PC-9 (cell line): ENCODE measurements around the gene MIF. TPM values are rescaled to one million over a fixed set of nuclear protein-coding genes. Genes with fewer than 3 reads are reported as not detected.

Source experiments
- BruUV-seq: library from RNA; stranded (reverse); fragments of 400-500 nt; replicated peaks from 2 replicates; lab custom pipeline; 2021; lab: Mats Ljungman, UMichigan
- CTCF ChIA-PET: fragments of 300-600 bp; sonication (Branson Sonifier 250); formaldehyde crosslinking; loops from one replicate; lab custom pipeline; 2022; ENCODE audit warnings: antibody characterized with exemption; lab: Charles Lee
- POLR2A ChIA-PET: fragments of 300-600 bp; sonication (Branson Sonifier 250); formaldehyde crosslinking; loops from one replicate; lab custom pipeline; 2022; ENCODE audit warnings: antibody characterized with exemption; ENCODE audit not compliant: unreplicated experiment; lab: Charles Lee
- DNase-seq, 2 experiments: peaks; one replicate each; pipeline versions ENCODE4 v3.0.0 to v3.0.0-alpha.2; 2015 to 2022; ENCODE audit warnings: mixed read lengths in 1 of 2
- H2AFZ ChIP-seq: fragments of 200-600 bp; sonication (generic); 2 replicates; pipeline ENCODE4 v1.8.1; 2017; ENCODE audit warnings: antibody characterized with exemption
- H3F3A ChIP-seq: fragments of 200-600 bp; sonication (generic); 2 replicates; pipeline ENCODE4 v1.8.1; 2017; ENCODE audit warnings: antibody characterized with exemption, mild to moderate bottlenecking, low read depth; ENCODE audit not compliant: insufficient read depth
- H3K27ac ChIP-seq: fragments of 200-600 bp; sonication (generic); 2 replicates; pipeline ENCODE4 v1.6.1; 2016; ENCODE audit warnings: mixed run types
- H3K27me3 ChIP-seq: fragments of 200-600 bp; sonication (generic); 2 replicates; pipeline ENCODE4 v1.6.1; 2016; ENCODE audit warnings: low read depth, mixed run types; ENCODE audit not compliant: insufficient read depth
- H3K36me3 ChIP-seq: fragments of 200-600 bp; sonication (generic); 2 replicates; pipeline ENCODE4 v1.6.1; 2016; ENCODE audit warnings: low read depth, mixed run types
- H3K4me1 ChIP-seq: fragments of 200-600 bp; sonication (generic); replicated peaks from 2 replicates; pipeline ENCODE4 v1.6.1; 2016; ENCODE audit warnings: mixed run types; ENCODE audit not compliant: insufficient read depth
- H3K4me2 ChIP-seq: fragments of 200-600 bp; sonication (generic); 2 replicates; pipeline ENCODE4 v1.6.1; 2017; ENCODE audit warnings: mixed run types
- H3K4me3 ChIP-seq: fragments of 200-600 bp; sonication (generic); 2 replicates; pipeline ENCODE4 v1.6.1; 2016; ENCODE audit warnings: mixed run types
- H3K79me2 ChIP-seq: fragments of 200-600 bp; sonication (generic); 2 replicates; pipeline ENCODE4 v1.6.1; 2017; ENCODE audit warnings: low read depth, mixed run types
- H3K9me2 ChIP-seq: fragments of 200-600 bp; sonication (generic); 2 replicates; pipeline ENCODE4 v1.8.1; 2017; ENCODE audit warnings: mild to moderate bottlenecking; ENCODE audit not compliant: insufficient read depth
- H3K9me3 ChIP-seq: fragments of 200-600 bp; sonication (generic); 2 replicates; pipeline ENCODE4 v1.8.1; 2016; ENCODE audit warnings: low read depth; ENCODE audit not compliant: insufficient read depth
- H4K20me1 ChIP-seq: fragments of 200-600 bp; sonication (generic); 2 replicates; pipeline ENCODE4 v1.8.1; 2017; ENCODE audit not compliant: insufficient read depth
- EZH2 ChIP-seq: fragments of 200-600 bp; sonication (generic); IDR thresholded peaks from 2 replicates; pipeline ENCODE4 v1.8.0; 2017; ENCODE audit warnings: antibody characterized with exemption, low read depth
- intact Hi-C: fragments of 100-400 bp; cut with micrococcal nuclease; formaldehyde crosslinking; loops from one replicate; pipeline ENCODE4 v1.10.0; 2022; ENCODE audit not compliant: unreplicated experiment
- total RNA-seq: library from RNA; stranded (reverse); gene quantifications from 2 replicates; pipeline ENCODE4 v1.2.3, GENCODE V29; 2021
- TF ChIP-seq, protein P1 (sequence below): fragments of 200-600 bp; sonication (generic); conservative IDR thresholded peaks from 2 replicates; pipeline ENCODE4 v1.6.1; 2017; ENCODE audit warnings: mixed run types, antibody characterized with exemption, mild to moderate bottlenecking, moderate library complexity

Gene MIF
- total RNA-seq, 1 experiment from 2014 or later = 695 TPM

DNA sequence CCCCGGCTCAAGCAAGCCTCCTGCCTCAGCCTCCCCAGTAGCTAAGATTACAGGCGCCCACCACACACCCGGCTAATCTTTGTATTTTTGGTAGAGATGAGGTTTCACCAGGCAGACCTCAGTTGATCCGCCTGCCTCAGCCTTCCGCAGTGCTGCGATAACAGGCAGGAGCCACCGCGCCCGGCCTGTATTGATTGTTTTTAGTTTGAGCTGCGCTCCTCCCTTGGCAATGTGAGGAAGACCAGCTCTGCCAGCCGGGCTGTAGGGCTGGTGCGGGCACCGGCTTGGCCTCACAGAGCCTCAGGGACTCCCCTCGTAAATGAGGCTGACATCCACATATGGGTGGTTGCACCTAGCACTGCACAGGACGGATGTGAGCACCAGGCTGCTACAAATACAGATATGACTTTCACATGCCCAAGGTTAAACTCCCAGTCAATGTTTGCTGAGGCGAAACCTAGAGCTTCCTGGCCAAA is 44.0 kb upstream of the MIF start:
- intact Hi-C loops = no loop called here

DNA sequence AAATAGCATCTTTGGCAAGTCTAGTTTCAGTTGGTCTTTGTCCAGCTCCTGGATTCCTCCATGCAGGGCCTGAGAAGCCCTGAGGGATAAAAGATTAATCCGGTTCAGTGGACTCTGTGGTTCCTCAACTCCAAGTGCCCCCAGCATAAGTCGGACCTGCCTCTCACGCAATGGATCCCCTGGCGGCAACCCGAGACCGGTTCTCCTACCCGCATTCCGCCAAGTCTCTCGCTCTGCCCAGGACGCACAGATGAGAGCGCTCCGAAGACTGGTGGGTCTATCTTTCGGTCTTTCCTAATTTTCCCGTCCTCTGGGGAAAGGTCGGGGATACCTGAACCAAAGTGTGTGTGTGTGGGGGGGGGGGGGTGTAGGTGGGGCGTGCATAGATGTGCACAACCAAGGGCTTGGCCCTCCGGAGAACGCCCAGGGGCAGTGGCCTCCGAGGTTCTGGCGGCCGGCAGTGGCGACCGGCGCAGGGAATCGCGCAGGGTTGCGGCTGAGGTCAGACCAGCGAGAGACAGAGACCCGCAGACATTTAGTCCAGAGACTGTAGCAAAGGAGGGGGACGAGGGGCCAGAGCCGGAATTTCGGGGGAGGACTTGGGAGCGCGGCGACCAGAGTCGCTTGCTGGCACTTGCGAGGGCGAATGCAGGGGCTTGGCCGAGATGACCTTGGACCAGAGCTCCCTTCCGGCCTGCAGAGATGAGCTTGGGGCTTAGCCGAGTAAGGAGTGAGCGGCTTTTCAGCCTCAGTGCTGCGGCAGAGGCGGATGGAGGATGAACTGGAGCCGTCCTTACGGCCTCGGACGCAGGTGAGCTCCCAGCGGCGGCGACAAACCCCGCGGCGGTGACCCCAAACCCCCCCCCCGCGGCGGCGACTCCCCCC is 37.2 kb upstream of the MIF start:
- TF ChIP-seq EZH2 = no peak
- TF ChIP-seq, protein P1, sequence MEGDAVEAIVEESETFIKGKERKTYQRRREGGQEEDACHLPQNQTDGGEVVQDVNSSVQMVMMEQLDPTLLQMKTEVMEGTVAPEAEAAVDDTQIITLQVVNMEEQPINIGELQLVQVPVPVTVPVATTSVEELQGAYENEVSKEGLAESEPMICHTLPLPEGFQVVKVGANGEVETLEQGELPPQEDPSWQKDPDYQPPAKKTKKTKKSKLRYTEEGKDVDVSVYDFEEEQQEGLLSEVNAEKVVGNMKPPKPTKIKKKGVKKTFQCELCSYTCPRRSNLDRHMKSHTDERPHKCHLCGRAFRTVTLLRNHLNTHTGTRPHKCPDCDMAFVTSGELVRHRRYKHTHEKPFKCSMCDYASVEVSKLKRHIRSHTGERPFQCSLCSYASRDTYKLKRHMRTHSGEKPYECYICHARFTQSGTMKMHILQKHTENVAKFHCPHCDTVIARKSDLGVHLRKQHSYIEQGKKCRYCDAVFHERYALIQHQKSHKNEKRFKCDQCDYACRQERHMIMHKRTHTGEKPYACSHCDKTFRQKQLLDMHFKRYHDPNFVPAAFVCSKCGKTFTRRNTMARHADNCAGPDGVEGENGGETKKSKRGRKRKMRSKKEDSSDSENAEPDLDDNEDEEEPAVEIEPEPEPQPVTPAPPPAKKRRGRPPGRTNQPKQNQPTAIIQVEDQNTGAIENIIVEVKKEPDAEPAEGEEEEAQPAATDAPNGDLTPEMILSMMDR = no peak; the same call in 1 of the 2 replicates
- peaks cover 16% of the 10 kb centered on the region; the same call in 1 of the 2 replicates for H3F3A ChIP-seq
- peaks cover 10% of the 10 kb centered on the region; the same call in 1 of the 2 replicates for H3K4me1 ChIP-seq
- DNase-seq = peak; percentile 72 to 90
- no peaks in the 10 kb centered on the region for H3K9me3 ChIP-seq
- no peaks in the 10 kb centered on the region for H3K36me3 ChIP-seq
- intact Hi-C loops = loop anchor here (5.0 kb wide), 1 partner anchor 90 kb away; the partner anchor contains the start of gene CHCHD10
- no peaks in the 10 kb centered on the region for H3K27me3 ChIP-seq
- H3K4me3 ChIP-seq = peak overlapping the region; percentile 77
- H3K27ac ChIP-seq = peak overlapping the region; percentile 86
- no TSS peak for BruUV-seq
- peak overlapping the region; percentile 80 for H3K4me2 ChIP-seq
- H4K20me1 ChIP-seq = no peaks in the 10 kb centered on the region
- H2AFZ ChIP-seq = peak overlapping the region; percentile 85
- ChIA-PET POLR2A (interaction anchor here (0.6 to 1.0 kb wide), 7 partner anchors 21 to 288 kb away, joined by 3 to 22 read pairs (median 8); partner anchors contain the start of genes MIF and ZNF70), CTCF (interaction anchor here (0.6 to 1.3 kb wide), 5 partner anchors 84 to 1931 kb away, joined by 3 to 9 read pairs (median 4); partner anchors contain the start of gene MMP11)
- peaks cover 20% of the 10 kb centered on the region for H3K79me2 ChIP-seq
- H3K9me2 ChIP-seq = no peaks in the 10 kb centered on the region

More for the DNA sequence above, 44.0 kb upstream of the MIF start:
- no TSS peak for BruUV-seq
- TF ChIP-seq, protein P1 = no peak
- no peak for TF ChIP-seq EZH2
- no peaks in the 10 kb centered on the region for H3K9me2 ChIP-seq
- no peaks in the 10 kb centered on the region for H4K20me1 ChIP-seq
- no peaks in the 10 kb centered on the region for H3K79me2 ChIP-seq
- H2AFZ ChIP-seq = no peak overlapping the region
- H3F3A ChIP-seq = peaks cover 4% of the 10 kb centered on the region; the same call in 1 of the 2 replicates
- no peak for DNase-seq
- no peak overlapping the region for H3K27ac ChIP-seq
- H3K4me3 ChIP-seq = no peak overlapping the region
- no peak overlapping the region for H3K4me2 ChIP-seq
- no peaks in the 10 kb centered on the region for H3K9me3 ChIP-seq
- peaks cover 13% of the 10 kb centered on the region; the same call in 1 of the 2 replicates for H3K4me1 ChIP-seq
- no peaks in the 10 kb centered on the region for H3K36me3 ChIP-seq
- H3K27me3 ChIP-seq = no peaks in the 10 kb centered on the region
- POLR2A ChIA-PET = interaction anchor here (0.5 to 0.7 kb wide), 2 partner anchors 100 to 472 kb away, joined by 4 read pairs; no protein-coding TSS in a partner anchor
- CTCF ChIA-PET = interaction anchor here (0.6 to 1.1 kb wide), 3 partner anchors 79 to 232 kb away, joined by 4 to 10 read pairs (median 4); partner anchors contain the start of gene CHCHD10
